Activated CD4-positive, alpha-beta T cell treated with anti-CD3 and anti-CD28 coated beads, Interleukin-2, amount 10 ng/mL, durations not matched to agents 7 days and 5 days (primary cell): ENCODE results near the gene GMPS. TPM values are rescaled to one million over a fixed set of nuclear protein-coding genes. Genes with fewer than 3 reads are reported as not detected.
"Not testable (repeated sequence)": the region's sequence is repeated elsewhere in the genome, so short reads cannot be mapped to it uniquely, and the experiment has no call there.

Experiments used
- CTCF ChIA-PET: fragments of 350-600 bp; sonication (Branson Sonifier 250); formaldehyde crosslinking; loops from one replicate; lab custom pipeline; 2021; ENCODE audit warnings: antibody characterized with exemption; lab: Charles Lee
- POLR2A ChIA-PET: fragments of 350-600 bp; sonication (Branson Sonifier 250); formaldehyde crosslinking; loops from one replicate; lab custom pipeline; 2021; ENCODE audit warnings: antibody characterized with exemption; lab: Charles Lee
- DNase-seq: peaks from one replicate; pipeline ENCODE4 v3.0.0-alpha.2; 2020
- H3K27ac Mint-ChIP-seq: one replicate; pipeline ENCODE4 v1.8.0; 2021; ENCODE audit warnings: mild to moderate bottlenecking, moderate library complexity, mixed read lengths
- H3K27me3 Mint-ChIP-seq: one replicate; pipeline ENCODE4 v1.8.0; 2021; ENCODE audit warnings: mixed read lengths
- H3K36me3 Mint-ChIP-seq: one replicate; pipeline ENCODE4 v1.8.0; 2021; ENCODE audit warnings: low read depth, mixed read lengths
- H3K4me1 Mint-ChIP-seq: one replicate; pipeline ENCODE4 v1.8.0; 2021; ENCODE audit warnings: mixed read lengths
- H3K4me3 Mint-ChIP-seq: one replicate; pipeline ENCODE4 v1.8.0; 2021; ENCODE audit warnings: mild to moderate bottlenecking, moderate library complexity, mixed read lengths
- H3K9me3 Mint-ChIP-seq: one replicate; pipeline ENCODE4 v1.8.0; 2021; ENCODE audit warnings: mixed read lengths
- total RNA-seq, 2 experiments: library from RNA; stranded (reverse); gene quantifications; one replicate each; pipeline ENCODE4 v1.2.3, GENCODE V29; 2021

The GMPS gene
- total RNA-seq, 2 experiments from 2014 or later: 92.1 to 99.2 TPM

DNA sequence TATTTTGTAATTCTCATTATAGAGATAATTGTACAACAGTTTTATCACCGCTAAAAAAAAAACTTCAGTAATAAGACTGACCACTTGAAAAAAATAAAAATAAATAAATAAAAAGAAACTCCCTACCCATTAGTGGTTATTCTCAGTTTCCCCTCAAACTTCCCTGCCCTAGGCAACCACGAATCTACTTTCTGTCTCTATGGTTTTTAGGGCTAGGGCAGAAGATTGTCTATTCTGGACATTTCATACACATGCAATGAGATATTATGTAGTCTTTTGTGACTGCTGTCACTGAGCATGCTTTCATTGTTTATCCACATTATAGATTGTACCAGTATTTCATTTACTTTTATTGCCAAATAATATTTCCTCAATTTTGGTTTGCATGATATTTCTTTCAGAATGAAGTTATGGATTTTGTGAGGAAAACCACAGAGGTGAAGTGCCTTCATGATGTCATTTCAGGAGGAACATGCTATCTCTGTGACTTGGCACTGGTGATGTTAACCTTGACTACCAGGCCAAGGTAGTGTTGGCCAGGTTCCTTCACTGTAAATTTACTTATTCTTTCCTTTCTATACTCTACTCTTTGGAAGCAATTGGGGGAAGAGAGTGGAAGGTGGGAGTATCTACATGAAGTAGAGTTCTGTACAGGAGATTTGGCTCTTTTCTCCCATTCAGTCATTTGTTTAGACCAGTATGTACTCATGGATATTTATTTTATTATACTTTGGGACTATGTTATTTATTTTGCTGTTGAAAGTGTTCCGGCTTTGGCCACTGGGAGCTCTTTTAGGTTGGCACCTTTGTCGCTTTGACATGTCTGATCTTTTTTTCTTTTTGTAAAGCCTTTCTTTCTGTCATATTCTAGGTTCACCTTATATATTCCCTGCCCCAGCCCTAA is 86.3 kb downstream of the GMPS start:
- H3K4me3 Mint-ChIP-seq: no peak overlapping the region
- POLR2A ChIA-PET: no interaction called here
- no peaks in the 10 kb centered on the region for H3K9me3 Mint-ChIP-seq
- H3K4me1 Mint-ChIP-seq: peaks cover 4% of the 10 kb centered on the region
- peaks cover 2% of the 10 kb centered on the region for H3K36me3 Mint-ChIP-seq
- H3K27ac Mint-ChIP-seq: no peak overlapping the region
- CTCF ChIA-PET: no interaction called here
- no peaks in the 10 kb centered on the region for H3K27me3 Mint-ChIP-seq
- no peak for DNase-seq

DNA sequence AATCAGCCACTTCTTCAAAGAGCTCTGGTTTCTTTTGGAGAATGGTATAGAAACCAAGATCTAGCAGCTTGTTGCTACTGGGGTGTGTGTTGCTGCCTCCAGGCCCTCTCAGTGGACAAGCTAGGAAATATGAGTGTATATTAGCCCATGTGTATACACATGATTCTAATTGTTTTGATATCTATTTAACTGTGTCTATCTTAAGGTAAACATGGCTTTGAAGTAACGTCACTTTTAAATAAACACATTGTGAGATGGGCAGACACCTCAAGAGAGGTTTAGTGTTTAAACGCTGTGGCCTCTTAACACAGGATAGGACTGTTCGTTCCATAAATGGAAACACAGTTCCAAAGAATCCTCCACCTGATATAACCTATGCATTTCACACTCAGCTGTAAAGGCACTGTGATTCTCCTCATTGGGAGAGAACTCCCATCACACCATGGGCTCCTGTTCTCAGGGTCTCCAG is 87.0 kb downstream of the GMPS start:
- Mint-ChIP-seq H3K4me3 (no peak overlapping the region), H3K36me3 (peaks cover 2% of the 10 kb centered on the region), H3K27me3 (no peaks in the 10 kb centered on the region), H3K27ac (no peak overlapping the region), H3K9me3 (no peaks in the 10 kb centered on the region), H3K4me1 (peaks cover 4% of the 10 kb centered on the region)
- no peak for DNase-seq
- ChIA-PET POLR2A (no interaction called here), CTCF (no interaction called here)

- H3K4me3 Mint-ChIP-seq: no peak overlapping the region
- CTCF ChIA-PET: no interaction called here
- POLR2A ChIA-PET: no interaction called here
Observed at GRCh38 chr3:155958676-155959075, 88.2 kb downstream of the GMPS start.

DNA sequence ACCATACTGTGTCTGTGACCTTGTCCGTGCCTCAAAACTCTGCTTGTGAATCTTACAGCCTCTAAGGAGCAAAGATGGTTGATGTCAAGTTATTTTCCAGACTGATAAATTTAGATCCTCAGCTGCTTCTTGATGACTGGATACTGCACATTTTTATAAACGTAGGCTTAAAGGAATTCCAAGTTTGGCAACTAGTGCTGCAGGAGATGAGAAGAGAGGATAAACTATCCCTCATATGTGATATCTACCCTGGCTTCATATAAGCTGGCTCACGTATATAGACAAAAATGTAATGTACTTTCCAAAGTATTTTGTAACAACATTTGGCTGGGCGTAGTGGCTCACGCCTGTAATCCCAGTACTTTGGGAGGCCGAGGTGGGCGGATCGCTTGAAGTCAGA is 89.6 kb downstream of the GMPS start:
- POLR2A ChIA-PET: interaction anchor here (0.6 kb wide), 1 partner anchor 197 kb away, joined by 4 read pairs; no protein-coding TSS in a partner anchor
- peaks cover 2% of the 10 kb centered on the region for H3K36me3 Mint-ChIP-seq
- CTCF ChIA-PET: interaction anchor here (0.6 kb wide), 1 partner anchor 131 kb away, joined by 4 read pairs; no protein-coding TSS in a partner anchor
- no peaks in the 10 kb centered on the region for H3K9me3 Mint-ChIP-seq
- H3K27me3 Mint-ChIP-seq: no peaks in the 10 kb centered on the region
- H3K27ac Mint-ChIP-seq: no peak overlapping the region
- H3K4me3 Mint-ChIP-seq: no peak overlapping the region
- DNase-seq: no peak
- H3K4me1 Mint-ChIP-seq: peaks cover 4% of the 10 kb centered on the region

More at GRCh38 chr3:155958676-155959075, 88.2 kb downstream of the GMPS start:
- Mint-ChIP-seq H3K27ac (no peak overlapping the region), H3K27me3 (no peaks in the 10 kb centered on the region), H3K36me3 (peaks cover 2% of the 10 kb centered on the region), H3K4me1 (peaks cover 4% of the 10 kb centered on the region), H3K9me3 (no peaks in the 10 kb centered on the region)
- DNase-seq: no peak

DNA sequence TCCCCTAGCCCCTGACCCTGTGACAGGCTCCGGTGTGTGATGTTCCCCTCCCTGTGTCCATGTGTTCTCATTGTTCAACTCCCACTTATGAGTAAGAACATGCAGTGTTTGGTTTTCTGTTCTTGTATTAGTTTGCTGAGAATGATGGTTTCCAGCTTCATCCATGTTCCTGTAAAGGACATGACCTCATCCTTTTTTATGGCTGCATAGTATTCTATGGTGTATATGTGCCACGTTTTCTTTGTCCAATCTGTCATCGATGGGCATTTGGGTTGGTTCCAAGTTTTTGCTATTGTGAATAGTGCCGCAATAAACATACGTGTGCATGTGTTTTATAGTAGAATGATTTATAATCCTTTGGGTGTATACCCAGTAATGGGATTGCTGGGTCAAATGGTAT is 90.6 kb downstream of the GMPS start:
- H3K4me1 Mint-ChIP-seq, H3K9me3 Mint-ChIP-seq, H3K4me3 Mint-ChIP-seq, DNase-seq, H3K36me3 Mint-ChIP-seq, POLR2A ChIA-PET, H3K27ac Mint-ChIP-seq, CTCF ChIA-PET, H3K27me3 Mint-ChIP-seq: not testable (repeated sequence)

DNA sequence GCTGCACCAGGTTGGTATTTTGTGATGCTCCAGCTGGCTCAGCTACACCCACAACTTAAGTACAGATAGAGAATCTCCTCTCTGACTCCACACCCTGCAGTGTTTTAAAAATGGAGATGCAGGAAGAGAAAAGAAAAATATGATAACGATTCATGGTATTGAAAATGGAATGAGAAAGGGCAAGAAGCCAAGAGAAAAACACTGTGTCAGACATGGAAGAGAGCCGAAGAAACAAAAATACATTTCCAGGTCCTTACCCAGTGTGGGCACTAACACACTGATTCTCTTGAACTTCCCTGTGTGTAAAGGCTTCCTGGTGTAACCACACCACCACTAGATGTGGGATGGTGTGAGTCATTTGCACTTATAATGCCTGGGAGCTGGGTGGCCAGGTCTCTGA is 93.1 kb downstream of the GMPS start:
- H3K9me3 Mint-ChIP-seq: no peaks in the 10 kb centered on the region
- ChIA-PET POLR2A (no interaction called here), CTCF (no interaction called here)
- peaks cover 3% of the 10 kb centered on the region for H3K4me1 Mint-ChIP-seq
- no peaks in the 10 kb centered on the region for H3K36me3 Mint-ChIP-seq
- no peak overlapping the region for H3K4me3 Mint-ChIP-seq
- DNase-seq: no peak
- no peak overlapping the region for H3K27ac Mint-ChIP-seq
- H3K27me3 Mint-ChIP-seq: no peaks in the 10 kb centered on the region

- POLR2A ChIA-PET: no interaction called here
- DNase-seq: no peak
- CTCF ChIA-PET: no interaction called here
- no peak overlapping the region for H3K4me3 Mint-ChIP-seq
- no peaks in the 10 kb centered on the region for H3K9me3 Mint-ChIP-seq
- no peaks in the 10 kb centered on the region for H3K27me3 Mint-ChIP-seq
- no peaks in the 10 kb centered on the region for H3K36me3 Mint-ChIP-seq
- H3K4me1 Mint-ChIP-seq: no peaks in the 10 kb centered on the region
- H3K27ac Mint-ChIP-seq: no peak overlapping the region
Observed at GRCh38 chr3:155970398-155970797, 99.9 kb downstream of the GMPS start.

GRCh38 chr3:155972885-155973584 is 102.6 kb downstream of the GMPS start:
- POLR2A ChIA-PET: no interaction called here
- no peak overlapping the region for H3K27ac Mint-ChIP-seq
- H3K36me3 Mint-ChIP-seq: no peaks in the 10 kb centered on the region
- H3K4me1 Mint-ChIP-seq: no peaks in the 10 kb centered on the region
- no peaks in the 10 kb centered on the region for H3K27me3 Mint-ChIP-seq
- CTCF ChIA-PET: no interaction called here
- H3K4me3 Mint-ChIP-seq: no peak overlapping the region
- DNase-seq: no peak
- H3K9me3 Mint-ChIP-seq: no peaks in the 10 kb centered on the region

- ChIA-PET POLR2A (no interaction called here), CTCF (no interaction called here)
- Mint-ChIP-seq H3K4me3 (no peak overlapping the region), H3K9me3 (no peaks in the 10 kb centered on the region), H3K27me3 (no peaks in the 10 kb centered on the region), H3K4me1 (no peaks in the 10 kb centered on the region), H3K36me3 (no peaks in the 10 kb centered on the region), H3K27ac (no peak overlapping the region)
- DNase-seq: no peak
Observed at GRCh38 chr3:155978324-155978723, 107.9 kb downstream of the GMPS start.

GRCh38 chr3:155979746-155980145 is 109.3 kb downstream of the GMPS start:
- CTCF ChIA-PET: no interaction called here
- Mint-ChIP-seq H3K27ac (no peak overlapping the region), H3K4me3 (no peak overlapping the region), H3K27me3 (peaks cover 2% of the 10 kb centered on the region), H3K9me3 (no peaks in the 10 kb centered on the region), H3K36me3 (no peaks in the 10 kb centered on the region), H3K4me1 (no peaks in the 10 kb centered on the region)
- POLR2A ChIA-PET: no interaction called here
- DNase-seq: no peak

GRCh38 chr3:155981669-155982068 is 111.2 kb downstream of the GMPS start:
- no peak overlapping the region for H3K4me3 Mint-ChIP-seq
- CTCF ChIA-PET: interaction anchor here (0.6 kb wide), 1 partner anchor 67 kb away, joined by 3 read pairs; no protein-coding TSS in a partner anchor
- POLR2A ChIA-PET: no interaction called here
- H3K27me3 Mint-ChIP-seq: peaks cover 2% of the 10 kb centered on the region
- no peaks in the 10 kb centered on the region for H3K9me3 Mint-ChIP-seq
- no peaks in the 10 kb centered on the region for H3K4me1 Mint-ChIP-seq
- DNase-seq: no peak
- no peak overlapping the region for H3K27ac Mint-ChIP-seq
- H3K36me3 Mint-ChIP-seq: no peaks in the 10 kb centered on the region

GRCh38 chr3:155983834-155984474 is 113.5 kb downstream of the GMPS start:
- Mint-ChIP-seq H3K36me3 (no peaks in the 10 kb centered on the region), H3K9me3 (no peaks in the 10 kb centered on the region), H3K4me1 (no peaks in the 10 kb centered on the region), H3K4me3 (no peak overlapping the region), H3K27me3 (peaks cover 2% of the 10 kb centered on the region), H3K27ac (no peak overlapping the region)
- ChIA-PET POLR2A (no interaction called here), CTCF (no interaction called here)
- no peak for DNase-seq
